ENCODE measurements around the gene CSTPP1.
A peak's percentile ranks its signal among the peaks of the same experiment; 100 is the strongest.

Gene CSTPP1

DNA sequence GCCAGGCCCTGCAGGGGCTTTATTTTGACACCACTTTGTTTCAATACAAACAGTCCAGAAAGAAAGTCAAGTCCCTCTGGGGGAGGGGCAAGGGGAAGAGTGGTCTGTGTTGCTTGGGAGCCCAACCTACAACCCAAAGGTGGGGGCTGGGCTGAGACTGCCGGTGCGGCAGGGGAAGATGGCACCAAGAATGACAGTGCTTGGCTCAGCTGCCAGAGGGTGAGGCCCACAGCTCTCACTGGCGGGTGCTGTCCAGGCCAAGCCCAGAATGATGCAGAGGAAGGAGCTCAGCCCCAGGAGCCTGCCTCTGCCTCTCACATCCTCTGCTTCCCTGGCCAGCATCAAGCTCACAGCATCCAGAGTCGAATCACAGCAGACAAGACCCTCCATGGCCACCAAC lies 227.8 kb downstream of the CSTPP1 start:
- no peak for DNase-seq

DNA sequence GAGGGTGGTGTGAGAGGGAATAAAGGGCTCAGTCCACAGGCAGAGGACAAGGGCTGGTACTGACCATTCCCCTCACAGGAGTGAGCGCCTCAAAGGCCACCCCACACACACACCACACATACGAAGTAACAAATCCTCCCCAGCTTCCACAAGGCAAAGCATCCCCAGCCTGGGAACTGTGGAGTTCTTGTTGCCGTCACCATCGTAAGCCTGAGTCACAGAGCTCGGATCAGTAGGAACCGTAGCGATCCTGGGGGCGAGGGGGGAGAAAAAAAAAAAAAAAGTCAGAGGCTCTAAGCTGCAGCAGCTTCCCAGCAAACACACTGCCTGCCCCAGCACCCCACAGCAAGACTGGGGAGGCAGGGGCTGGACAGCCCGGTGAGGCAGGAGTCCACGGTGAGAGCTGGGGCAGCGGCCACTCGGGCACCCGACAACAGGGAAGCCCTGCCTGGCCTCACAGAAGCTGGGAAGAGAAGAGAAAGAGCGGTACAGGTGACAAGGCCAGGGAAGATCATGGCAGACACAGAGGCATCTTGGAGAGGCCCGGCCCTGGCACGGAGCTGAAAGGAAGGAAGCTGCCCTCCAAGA lies 228.8 kb downstream of the CSTPP1 start:
- no peak for DNase-seq

DNA sequence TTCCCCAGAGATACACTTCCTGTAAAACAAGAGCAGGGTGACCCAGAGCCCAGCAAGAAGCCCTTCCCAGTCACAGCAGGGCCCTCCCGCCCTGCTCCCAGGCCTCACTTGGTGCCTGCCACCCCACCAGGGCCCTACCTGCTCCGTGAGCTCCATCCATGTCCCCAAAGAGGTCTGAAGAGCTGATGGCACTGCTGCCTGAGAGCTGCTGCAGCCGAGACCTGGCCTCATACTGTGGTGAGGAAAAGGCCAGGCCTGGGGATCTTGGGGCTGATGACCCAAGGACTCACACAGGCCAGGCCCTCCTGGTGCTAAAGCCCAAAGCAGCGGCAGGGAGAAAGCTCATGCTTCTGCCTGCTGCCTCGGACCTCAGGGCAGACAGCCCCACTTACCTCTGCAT lies 229.8 kb downstream of the CSTPP1 start:
- no peak for DNase-seq

DNA sequence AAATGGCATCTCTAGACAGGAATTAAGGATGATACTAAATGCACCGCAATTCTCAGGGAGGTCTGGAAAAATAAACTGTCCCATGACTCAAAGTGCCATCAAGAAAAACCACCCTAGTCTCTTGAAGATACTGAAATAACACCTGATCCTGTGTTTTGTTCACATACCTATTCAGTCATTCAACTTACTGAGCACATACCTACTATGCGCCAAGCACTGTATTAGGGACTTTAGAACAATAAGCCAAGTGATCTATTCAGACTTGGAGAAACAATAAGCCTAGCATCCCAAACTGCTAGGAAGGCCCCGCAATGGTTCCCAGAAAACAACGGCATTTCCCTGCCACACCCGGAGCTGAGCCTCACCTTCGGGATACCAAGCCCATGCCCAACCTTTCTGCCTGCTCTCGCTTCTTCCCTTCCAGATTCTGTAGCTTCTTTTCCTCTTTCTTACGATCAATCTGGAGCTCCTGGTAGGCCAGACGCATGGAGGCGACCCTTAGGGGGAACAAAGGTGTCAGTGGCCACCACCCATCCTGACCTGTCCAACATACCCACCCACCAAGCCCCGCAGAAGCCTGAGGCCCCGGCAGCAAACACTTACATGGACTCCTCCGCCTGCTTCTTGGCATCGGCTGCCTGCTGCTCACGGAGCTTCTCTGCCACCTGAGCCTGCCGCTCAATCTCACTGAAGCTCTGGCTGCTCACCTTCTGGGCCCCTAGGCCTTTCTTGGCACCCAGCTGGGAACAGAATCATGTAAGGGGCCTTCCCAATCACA lies 234.7 kb downstream of the CSTPP1 start:
- DNase-seq: no peak

DNA sequence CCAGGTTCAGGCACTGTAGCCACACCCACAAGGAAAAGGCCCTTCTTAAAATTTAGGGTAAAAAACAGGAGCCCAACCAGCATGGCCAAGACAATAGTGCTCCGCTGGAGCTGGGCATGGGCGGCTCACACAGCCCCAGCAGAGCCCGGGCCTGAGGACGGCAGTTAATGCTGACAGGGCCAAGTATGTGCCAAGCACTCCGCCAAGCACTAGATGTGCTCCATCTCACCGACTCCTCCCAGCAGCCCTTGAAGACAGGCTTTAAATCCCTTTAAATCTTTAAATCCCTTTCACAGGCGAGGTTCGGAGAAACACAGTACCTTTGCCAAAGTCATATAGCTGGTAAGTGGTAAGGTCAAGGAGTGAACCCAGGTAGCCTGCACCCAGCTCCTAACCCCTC lies 235.3 kb downstream of the CSTPP1 start:
- no peak for DNase-seq

DNA sequence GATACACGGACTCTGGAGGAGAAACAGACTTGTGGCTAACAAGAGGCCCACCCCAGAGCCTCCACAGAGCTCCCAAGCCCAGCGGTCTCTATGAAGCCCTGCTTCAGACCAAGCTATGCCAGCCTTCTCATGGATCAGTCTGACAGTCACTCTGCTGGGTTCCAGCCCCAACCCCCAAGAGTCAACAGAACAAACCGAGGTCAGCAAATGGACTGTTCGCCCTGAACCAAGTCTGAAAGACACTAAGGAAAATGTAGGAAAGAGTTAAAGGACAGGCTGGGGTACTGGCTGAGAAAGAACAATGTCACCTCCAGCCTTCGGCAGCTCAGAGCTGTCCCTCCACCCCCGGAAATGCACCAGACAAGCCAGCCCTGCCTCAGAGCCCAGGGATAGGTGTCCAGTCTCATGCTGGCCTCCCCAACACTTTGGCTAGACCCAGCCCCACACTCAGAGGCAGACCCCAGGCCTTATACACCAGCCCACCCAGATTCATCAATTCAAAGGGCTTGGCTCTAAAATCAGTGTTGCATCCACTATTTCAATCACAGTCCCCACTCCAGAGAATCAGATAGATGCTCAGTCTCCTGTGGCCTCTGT lies 236.3 kb downstream of the CSTPP1 start:
- peak in 1 of 2 experiments; percentile 11 for DNase-seq

DNA sequence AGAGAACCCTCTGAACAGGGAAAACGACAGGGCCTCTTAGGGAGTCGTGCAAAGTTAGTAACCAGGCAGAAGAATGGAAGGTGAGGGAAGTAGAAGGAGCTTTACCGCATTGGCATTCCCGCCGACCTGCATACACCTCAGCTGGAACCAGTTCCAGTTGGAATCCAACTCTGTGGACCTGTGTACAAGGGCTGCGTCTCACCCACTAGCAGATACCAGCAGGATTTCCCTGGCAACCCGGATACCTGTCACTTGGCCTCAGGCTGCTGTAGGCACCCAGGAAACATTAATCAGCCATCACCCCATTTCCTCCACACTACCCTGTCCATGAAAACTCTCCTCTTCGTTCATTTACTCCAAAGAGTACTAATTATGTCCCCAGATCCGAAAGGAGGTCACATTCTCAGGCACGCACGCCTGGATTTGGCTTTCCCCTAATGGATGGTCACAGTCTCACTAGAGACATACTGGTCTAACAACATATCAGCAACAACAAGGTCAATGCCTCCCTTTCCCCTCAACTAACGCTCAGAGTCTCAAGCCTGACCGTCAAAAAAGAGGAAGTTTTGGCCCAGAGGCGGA lies 239.3 kb downstream of the CSTPP1 start:
- peak; percentile 37 to 45 for DNase-seq

DNA sequence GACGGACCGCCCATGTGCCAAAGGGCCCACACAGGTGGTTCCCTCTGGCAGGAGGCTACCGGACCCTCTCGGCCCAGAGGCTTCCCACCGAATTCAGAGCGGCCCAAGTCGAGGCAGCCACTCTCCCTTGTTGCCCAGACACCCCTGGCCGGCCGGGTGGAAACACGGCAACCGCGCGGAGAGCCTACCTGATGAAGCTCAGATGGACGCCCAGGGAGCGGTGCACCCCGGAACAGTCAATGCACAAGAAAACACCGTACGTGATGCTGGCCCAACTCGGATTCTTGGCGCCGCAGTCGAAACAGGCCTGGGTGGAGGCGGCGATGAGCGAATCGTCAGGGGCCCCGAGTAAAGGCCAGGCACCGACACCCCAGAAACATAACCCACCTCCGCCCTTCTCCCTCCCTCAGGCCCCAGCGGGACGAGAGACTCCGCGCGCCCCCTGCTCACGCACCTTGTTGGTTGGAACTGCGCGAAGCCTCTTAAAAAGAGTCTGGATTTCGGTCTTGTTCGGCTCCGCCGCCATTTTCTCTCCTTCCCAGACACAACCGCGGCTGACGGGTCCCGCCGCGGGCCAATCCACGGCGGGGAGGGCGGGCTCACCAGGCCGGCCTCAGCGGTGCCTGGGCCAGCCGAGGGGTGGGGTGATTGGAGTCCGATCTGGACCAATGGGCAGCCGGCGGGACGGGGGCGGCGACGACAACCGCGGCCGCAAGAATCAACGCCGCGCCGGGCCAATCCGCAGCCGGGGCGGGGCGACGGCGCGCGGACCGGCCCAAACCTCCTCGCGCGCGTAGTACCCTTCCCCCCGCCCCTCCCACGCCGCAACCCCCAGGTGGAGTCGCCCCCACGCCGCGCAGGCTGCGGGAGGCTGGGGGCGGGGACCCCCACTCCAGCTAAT lies 240.0 kb downstream of the CSTPP1 start, which contains the start of gene ARFGAP2:
Gene ARFGAP2, minus strand, starts transcription at position 552 of the 901 bp plus-strand sequence. Its CDS starts 26 bp downstream, at position 526.
- DNase-seq: peak; percentile 92 to 95

DNA sequence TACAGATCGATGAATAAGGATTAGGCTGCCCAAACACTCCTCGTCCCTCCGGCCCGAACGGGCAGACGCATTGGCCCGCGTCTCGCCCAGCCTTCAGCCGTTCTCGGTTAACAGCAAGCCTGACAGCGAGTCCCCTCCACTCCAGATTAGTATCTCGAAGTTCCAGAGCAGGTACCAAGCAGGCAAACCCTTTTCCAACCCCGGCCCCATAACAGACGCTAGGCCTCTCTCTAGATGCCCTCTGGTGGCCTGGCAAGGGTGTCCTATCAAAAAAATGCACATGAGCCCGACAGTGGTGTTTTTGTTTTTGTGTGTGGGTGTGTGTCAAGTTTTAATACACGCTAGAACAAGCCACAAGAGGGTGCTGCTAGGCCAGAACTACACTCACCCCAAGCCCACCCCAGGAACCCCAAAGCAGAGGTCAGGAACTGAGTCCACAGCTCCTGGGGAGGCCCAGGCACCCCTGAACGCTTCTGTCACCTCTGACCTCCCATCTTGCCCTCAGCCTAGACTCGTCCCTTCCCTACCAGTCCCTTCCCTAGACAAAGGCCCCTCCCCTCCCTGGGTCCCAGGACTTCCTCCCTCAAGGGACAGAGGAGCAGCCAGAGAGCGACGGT lies 240.8 kb downstream of the CSTPP1 start:
- peak; percentile 70 to 78 for DNase-seq

DNA sequence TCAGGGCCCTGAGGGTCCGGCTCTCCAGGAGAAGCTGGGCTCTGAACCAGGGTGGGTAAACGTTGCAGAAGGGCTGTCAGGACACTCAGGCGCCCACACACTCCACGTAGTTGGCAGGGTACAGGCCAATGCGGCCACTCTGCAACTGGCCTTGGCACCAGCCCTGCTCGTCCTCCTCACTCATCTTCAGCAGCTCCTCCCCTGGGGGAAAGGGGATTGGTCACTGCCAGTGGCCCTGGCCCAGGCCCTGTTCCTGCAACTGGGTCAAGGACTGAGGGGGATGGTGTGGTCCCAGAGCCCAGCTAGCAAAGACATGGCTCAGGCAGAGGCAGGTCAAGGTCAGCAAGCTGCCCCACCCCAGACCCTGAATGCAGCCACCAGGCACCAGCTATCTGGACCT lies 241.3 kb downstream of the CSTPP1 start:
- no peak for DNase-seq

DNA sequence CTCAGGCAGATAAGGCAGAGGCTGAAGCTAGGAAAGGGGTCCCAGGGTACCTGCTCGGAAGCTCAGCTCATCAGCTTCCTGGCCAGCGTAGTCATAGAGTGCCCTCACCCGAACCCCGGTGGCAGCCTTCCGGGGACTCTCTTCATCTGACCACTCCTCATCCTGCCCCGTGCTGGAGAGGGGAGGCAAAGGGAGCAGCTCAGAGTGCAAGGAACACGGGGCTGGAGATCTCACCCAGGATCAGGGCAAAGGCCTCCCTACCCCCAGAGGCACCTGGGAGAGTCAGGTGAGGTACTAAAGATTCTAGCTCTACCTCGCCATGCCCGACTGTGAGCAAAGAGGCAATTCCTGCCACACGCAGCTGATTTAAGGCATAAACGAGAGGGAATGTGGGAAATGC lies 241.8 kb downstream of the CSTPP1 start:
- no peak for DNase-seq

DNA sequence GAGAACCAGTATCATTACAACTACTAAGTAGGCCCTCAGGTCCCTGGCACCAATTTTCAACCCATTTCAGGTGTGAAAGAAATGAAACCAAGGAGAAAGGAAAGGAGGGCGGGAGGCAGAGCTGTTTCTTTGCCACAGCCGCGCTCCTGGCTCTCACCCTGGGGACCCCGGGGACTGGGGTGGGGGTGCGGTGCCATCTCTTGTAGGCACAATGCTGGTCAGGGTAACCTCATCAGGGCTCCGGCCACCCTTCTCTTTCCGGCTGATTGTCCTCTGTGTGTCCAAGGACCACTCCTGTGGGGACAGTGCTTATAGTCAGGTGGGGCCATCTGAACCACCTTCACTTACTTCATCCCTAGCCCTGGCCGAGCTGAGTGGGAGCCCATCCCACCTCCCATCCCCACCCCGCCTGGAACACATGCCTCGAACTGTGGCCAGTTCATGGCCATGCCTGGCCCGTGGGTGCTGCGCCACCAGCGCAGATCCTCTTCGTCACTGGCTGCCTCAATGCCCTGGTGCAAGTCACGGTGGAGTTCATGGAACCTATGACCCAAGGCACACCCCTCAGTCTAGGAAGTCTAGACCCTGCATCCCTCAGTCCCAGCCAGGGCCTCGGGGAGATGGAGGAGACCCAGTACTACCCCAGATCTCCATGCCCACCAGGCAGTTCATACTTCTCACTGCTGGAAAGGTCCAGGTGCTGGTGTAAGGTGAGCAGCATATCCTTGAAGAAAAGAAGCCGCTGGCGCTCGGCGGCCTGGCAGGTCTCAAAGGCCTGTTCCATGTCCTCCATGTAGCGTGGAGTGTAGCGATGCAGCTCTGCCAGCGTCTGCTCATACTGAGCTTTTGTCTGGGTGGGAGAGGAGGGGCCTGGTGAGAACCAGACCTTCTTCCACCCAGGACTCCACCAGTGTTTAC lies 242.4 kb downstream of the CSTPP1 start:
- DNase-seq: no peak

DNA sequence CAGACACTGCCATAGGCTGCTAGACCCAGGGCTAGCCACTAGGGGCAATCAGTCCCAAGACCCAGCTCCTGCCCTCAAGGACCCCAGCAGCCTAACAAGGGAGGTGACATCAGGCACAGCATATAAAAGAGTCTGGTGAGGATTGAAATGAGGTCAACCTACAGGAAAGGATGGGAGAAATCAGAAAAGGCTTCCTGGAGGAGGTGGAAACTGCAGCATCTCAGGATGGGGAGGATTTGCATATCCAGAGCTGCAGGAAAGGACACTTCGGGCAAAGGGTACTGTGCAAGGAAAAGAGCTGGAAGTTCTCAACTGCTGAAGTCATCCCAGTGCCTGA lies 243.1 kb downstream of the CSTPP1 start:
- DNase-seq: peak; percentile 60 to 63

DNA sequence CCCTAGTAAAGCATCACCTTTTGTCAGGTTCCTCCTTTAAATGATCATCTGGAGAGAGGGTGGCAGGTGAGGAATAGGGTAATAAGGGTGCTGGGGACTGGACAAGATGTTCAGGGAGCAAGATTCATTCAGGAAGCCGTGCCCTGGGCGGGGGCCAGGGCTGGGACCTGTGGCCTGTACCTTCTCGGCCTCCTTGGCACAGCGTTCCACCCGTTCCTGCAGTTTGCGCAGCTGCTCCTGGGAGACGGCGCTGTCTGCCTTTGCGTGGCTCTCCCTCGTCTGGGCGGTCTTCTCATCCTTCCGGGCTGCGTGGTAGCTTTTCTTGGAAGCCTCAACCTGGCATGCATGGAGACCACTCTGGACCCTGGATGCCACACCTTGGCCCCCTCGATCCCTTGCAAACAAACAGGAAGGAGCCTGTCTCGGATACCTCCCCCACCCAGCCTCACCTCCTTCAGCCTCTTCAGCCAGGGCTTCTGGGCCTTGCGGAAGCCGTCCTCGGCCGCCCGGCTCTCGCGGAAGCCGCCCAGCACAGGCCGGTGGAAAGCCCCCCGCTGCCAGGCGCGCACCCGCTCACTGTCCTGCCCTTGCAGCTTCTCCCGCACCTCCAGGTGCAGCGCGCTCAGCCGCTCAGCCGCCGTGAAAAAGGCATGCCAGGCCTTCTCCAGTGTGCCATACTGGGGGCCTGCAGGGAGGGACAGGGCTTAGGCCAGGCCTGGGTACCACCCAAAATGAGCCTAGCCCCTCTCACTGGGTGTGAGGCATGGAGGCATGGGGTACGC lies 243.6 kb downstream of the CSTPP1 start:
- DNase-seq: no peak

DNA sequence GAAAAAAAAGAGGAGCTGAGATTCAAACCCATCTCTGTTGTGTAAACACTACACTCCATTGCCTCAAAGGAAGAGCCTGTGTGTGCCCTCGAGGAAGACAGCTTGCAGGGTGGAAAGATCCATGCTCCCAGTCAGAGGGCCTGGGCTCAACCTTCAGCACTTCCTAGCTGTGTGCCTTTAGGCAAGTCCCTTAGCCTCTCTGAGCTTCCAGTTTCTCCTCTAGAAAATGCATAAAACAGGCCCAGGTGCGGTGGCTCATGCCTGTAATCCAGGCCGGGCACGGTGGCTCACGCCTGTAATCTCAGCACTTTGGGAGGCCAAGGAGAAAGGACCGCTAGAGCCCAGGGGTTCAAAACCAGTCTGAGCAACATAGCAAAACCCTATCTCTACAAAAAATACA lies 244.7 kb downstream of the CSTPP1 start:
- no peak for DNase-seq

DNA sequence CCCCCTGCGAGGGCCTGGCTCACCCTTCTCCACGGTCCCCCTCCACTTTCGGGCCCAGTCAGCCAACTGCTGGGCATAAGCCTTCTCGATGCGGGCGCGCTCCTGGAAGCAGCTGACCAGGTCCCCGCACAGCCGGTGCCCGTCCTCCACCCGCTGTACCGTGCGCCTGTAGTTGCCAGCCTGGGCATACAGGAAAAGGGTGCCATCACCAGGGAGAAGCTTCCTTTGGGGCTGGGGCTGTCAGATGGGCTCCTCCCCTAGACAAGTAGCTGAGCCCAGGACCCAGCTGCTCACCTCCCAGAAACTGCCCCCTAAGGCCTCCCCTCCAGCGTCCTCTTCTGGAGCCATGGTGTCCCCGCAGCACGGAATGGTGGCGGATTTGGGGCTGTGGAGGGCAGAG lies 245.8 kb downstream of the CSTPP1 start:
- DNase-seq: no peak

DNA sequence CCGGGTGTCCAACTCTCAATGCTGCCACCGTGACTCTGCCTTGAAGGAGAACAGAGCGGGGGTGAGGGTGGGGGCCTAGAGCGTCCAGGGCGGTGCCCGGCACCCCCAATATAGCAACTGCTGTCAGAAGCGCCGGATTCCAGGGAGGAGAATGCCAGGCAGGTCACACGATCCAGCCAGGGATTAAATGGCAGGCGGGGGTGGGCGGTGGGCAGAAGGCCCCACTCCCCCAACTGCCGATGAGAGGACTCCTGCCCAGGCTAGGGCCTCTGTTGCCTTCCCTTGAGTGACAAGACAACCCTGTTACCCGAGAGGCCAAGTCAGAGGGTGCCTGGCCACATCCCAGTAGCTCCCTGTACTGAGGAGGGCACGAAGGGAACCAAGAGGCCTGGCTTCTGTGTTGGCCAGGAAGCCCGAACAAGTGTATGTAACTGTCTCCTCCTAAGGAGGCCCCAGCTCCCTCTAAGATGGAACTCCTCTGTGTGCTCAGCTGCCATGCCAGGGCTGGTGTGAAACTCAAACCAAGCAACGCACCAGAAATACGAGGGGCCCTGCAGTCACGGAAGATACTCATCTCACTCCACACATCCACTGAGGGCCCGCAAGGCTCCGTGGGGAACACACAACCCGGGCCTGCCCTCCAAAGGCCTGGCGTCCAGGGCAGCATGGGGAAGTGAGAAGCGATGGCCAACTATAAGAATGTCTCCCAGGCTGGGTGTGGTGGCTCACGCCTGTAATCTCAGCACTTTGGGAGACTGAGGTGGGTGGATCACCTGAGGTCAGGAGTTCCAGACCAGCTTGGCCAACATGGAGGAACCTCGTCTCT lies 246.7 kb downstream of the CSTPP1 start:
- DNase-seq: no peak

DNA sequence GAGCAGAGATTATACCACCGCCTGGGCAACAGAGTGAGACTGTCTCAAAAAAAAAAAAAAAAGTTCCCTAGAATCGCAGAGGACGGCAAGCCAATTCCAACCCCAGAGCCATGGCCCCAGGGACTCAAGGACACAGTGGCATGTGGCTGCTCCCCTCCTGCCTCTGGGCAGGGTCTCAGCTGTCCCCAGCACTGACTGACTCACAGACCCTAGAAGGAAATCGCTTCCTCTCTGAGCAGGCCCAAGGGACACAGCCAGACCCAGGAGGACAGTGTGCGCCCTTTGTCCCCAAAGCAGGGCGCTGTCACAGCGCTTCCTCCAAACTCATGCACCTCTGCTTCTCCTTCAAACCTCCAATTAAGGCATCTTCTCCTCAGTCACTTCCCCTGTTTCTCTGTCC lies 247.4 kb downstream of the CSTPP1 start:
- DNase-seq: no peak

DNA sequence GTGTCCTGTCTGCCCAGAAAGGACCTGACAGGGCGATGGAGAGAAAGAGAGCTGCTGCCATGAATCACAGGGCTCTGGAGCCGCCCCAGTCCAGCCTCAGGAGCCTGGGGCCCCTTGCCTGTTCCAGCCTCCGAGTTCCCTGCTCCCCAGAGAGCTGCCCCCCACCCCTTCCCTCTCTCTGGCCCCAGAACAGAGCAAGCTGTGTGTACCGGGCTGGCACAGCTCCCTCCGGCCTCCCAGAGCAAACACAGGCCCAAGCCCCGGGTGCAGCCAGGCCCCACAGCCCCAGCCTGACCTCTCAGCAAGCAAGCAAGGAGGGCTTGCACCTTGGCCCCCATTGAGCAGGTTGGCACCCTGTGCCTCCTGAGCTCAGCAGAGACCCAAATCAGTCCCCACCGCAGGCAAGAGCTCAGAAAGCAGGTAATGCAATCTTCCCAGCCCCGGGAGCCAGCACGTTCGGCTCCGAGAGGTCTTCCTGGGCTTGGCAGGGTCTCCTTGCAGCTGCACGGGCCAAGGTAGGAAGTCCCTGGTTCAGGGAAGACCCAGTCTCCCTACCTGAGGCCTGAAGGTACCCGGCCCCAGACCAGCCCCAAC lies 248.2 kb downstream of the CSTPP1 start:
- DNase-seq: no peak
